NCI-H2196 treated with DMSO at 0.1 percent for 48 hours (cell line): ENCODE results near the gene HAND2.

Experiments
- DNase-seq: peaks from one replicate; lab custom pipeline; 2025; ENCODE audit not compliant: unreplicated experiment; lab: John Stamatoyannopoulos, UW

The HAND2 gene

GRCh38 chr4:173521467-173522159, 8.4 kb downstream of the HAND2 start:
- no peak for DNase-seq

DNA sequence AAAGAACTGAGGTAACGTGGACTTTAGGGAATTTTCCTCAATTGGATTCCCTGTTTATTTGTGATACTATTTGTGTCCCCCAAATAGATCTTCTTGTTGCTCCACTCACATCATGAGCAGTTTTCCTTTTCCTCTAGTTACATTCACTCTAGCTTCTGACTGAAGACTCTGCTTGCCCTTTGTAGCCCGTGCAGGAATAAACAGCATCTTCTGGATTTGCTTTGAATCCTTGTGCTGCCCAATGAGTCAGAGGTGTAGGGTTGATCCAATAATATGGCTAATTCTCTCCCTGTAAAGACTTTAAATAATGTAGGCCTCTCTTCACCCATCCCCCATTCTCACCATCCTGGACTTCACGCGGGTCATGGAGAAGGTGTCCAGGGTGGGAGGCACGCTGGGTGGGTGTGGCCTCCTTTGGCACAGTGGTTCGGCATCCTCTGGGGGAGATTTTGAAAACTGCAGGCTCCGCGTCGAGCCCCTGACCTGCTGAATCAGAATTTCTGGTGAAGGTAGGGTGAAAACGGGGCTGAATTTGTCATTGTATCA, 9.0 kb downstream of the HAND2 start:
- no peak for DNase-seq

DNA sequence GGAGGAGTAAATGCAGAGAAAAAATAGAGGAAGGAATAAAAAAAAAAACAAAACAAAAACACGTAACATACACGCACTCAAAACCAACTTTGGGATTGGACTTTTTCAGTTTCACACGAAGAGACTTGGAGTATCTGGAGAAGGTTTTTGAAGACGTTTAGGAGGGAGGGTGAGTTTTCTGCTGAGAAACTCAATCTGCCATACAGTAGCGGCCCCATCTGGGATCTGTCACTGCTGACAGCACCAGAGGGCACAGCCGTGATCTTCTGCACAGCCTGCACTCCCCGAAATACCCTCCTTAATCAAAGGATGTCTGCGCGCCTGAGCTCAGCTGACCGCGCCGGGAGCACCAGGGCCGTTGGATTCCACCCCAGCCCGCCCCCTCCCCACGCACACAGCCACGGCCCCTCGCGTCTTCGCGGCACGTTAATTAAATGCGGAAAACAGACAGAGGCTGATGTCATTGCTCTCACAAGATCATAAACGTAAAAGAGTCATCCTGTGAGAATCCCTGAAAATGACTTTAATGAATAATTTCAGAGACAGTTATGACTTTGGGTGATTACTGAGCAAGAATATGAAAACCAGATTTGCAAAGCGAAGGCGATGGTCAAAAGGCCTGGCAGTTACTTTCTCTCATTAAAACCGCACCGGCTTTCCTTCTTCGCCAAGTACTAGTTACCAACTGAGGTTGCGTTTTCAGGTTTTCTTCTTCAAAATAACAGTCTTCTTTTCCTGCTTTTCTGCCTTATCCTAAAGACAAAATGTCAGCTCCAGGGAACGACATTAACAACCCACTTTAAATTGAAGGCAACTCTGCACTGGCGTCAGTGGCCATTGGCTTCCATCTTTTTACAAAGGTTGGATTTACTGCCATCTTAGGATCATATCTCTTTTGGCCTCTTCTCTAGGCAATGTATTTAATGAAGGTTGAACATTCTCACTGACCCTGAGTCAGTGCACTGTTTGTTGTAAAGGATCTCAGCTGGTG, 10.6 kb downstream of the HAND2 start:
- no peak for DNase-seq

DNA sequence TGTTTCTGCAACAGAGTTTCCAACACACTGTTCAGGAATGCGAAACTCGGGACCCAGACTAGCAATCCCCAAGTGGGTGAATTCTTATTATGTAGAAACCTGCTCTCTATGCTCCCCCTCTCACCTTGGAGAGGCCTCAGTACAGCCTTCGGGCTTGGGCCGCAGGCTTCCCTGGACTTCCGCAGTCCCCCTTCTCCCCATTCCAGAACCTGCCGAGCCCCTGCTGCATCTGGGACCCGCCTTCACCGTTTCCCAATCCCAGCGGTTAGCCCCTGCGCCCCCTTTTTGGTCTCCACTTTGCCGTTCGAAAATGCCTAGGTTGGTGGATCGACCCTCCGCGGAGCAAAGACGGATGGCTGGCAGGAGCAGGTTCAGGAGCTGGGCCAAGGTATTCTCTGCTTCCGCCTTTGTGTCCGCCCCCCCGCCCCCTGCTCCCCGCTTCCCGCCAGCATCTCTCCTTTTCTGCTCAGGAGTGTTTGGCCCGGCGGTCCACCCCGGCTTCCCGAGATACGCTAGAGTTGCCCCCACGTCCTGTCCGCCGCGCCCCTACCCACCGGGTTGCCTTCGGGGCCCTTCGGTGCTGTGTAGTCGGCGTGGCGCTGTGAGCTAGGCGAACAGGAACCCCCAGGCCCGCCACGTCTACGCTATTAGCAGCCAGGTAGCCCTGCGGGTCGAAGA, 11.5 kb downstream of the HAND2 start:
- DNase-seq = no peak

- DNase-seq = no peak
Observed at GRCh38 chr4:173517781-173518424, 12.1 kb downstream of the HAND2 start.

DNA sequence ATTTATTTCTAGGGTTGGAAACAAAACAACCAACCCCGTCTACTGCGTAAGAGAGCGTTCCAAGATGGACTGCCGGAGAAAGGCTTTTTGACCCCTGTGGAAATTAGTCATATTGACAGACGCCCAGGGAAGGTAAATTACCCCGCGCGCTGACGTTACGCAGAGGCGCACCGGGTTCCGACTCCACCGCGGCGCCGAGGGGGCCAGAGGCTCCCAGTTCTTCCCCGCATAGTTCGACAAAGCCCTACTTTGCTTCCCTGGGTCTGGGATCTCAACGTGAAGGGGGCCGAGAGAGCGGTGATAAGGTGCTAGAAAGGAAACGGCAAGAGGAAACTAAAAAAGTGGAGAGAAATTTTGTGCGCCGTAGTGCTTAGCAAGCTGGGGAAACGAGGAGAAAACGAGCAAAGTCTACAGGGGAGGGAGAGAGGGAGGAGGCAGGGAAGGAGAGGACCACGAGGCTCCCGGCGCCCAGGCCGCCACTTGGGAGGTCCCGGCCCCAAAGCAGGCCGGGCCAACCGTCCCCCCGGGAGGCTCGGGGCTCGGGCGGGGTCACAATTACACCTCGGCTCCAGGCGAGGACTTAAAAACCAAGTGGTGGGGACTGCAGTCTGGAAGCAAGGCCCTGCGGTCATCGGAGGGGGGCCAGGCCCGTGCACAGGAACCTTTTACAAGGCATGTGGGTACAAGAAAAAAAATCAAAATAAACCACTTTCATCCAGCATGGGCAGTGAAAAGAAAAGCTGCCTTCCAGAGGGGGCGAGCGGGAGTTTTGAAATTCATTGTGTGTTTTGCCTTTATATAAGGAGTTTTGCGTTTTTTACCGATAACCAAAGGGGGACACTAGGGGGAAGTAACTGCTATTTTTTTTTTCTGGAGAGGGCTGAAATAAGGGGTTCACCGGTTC, 13.2 kb downstream of the HAND2 start:
- DNase-seq = no peak

DNA sequence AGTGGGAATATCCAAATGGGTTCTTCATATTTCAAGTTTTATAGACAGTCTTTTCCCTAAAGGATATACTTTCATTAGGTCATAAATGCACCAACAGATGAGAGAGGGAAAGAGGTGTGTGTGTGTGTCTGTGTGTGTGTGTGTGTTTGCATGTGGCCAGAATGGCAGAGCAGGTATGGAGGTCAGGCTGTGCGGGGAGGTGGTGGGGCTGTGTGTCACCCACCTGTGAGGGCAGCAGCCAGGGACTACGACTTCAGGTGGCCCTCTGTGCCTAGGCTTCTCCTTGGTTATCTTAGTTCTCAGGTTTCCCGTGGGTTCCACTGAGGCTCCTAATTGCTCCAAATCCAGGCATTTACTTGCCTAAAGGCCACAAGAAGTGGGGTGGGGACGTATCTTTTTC, 14.6 kb downstream of the HAND2 start:
- no peak for DNase-seq

- DNase-seq = no peak
Observed at GRCh38 chr4:173514641-173515217, 15.3 kb downstream of the HAND2 start.

- DNase-seq = no peak
Observed at GRCh38 chr4:173513651-173514050, 16.4 kb downstream of the HAND2 start.

- DNase-seq = no peak
Observed at GRCh38 chr4:173511787-173512361, 18.2 kb downstream of the HAND2 start.

DNA sequence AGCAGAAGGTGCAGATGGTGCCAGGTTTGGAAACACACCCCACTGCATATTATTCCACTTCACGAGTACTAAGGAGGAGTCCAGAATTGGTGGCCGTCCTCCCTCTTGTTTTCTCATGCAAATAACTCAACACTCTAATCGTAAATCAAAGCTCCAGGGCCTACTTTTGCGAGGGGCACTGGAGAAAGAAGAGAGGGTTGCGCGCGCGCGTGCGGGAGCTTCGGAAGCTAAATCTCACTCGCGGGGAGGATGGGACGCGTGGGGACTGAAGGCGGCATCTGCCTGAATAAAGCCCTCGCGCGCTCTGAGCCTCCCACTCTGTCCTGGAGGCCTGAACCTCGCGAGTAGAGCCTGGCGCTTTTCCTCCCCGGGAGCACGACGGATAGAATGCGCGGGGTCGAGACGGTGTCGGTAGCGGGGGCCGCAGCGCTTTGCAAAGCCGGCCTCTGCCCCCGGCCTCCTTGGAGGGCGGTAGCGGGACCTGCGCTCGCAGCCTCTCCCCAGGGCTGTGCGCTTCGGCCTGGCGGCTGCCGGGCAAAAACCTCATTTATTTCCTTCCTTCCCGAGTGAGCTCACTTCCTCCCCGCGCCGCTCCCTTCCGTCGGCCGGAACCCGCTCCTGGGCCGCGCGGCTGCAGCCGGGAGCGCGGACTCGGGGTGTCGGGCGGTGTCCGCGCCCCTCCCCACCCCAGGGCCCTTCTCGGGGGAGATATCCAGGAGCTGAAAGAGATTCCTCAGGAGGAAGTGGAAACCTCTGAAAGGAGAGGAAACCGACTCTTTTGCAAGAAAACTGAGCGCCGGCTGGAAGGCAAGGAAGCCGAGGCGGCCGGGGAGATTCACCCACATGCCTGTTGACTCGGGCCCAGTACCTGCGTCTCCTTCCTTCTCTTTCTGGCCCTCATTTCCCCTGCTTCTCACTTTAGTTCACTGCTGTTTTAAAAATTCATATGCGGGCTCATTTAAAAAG, 20.7 kb downstream of the HAND2 start:
- no peak for DNase-seq

DNA sequence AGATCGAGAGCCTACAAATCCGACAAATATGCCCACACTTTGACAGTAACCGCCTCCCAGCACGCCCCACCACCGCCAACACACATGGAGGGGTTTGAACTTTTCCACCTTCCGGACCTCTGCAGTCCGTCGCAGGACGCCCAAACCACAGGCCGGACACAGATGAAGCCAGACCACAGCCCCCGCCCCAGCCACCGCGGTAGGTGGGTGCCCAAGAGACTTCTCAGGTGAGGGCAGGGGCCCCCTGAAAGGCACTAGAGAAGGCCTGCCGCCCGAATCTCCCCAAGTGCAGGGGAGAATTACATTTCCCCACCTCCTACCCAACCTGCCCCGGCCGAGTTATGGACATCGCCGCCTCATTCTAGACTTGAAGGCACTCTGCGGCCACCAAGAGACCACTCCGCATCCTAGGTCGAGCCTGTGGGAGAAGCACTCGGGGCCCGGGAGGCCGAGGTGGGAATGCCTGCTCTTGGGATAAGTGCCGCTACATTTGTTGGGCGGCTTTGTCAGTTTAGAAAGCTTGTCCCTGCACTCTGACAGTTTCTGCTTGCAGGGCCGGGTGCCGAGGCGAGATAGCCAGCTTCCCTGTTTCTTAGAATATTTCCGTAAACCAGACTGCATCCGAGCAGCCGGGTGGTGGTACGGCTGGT, 21.5 kb downstream of the HAND2 start:
- no peak for DNase-seq

DNA sequence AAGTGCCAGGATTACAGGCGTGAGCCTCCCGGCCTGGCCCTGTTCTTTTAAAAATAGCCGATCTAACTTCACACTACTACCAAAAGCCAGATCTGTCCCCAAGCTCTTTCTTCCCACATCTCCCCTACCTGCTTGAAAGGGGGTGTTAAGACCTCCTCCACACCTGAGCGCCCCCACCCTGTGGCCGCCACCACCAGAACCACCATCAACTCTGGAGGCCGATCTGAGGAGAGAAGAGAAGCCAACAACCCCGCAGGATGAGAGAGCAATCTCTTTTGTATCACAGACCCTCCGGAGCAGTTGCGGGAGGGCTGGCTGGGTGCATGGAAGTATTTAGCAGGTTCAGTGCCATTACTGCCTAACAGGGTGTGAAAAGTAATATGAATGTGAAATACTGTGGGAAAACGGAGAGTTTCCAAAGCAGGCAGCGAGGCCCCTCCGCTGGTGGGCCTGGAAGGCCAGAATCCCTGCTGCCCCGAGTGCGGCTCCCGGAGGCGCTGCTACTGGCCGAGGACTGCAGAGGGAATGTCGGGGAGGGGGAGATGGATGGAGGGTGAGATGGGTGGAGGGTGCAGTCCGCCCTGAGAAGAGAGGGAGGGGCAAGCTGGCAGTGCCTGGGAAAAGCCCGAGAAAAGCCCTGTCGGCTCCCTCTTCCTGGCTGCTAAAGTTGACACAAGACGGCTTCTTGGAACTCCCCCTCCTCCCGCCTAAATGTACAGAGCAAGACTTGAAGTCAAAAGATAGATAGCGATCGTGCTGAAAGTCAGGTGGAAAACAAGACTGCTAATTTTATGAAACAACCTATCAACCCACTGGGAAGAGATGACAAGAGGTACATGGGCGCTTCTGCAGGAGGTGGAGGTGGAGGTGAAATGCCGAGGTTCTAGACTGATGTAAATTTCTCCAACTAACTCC, 22.3 kb downstream of the HAND2 start:
- no peak for DNase-seq

DNA sequence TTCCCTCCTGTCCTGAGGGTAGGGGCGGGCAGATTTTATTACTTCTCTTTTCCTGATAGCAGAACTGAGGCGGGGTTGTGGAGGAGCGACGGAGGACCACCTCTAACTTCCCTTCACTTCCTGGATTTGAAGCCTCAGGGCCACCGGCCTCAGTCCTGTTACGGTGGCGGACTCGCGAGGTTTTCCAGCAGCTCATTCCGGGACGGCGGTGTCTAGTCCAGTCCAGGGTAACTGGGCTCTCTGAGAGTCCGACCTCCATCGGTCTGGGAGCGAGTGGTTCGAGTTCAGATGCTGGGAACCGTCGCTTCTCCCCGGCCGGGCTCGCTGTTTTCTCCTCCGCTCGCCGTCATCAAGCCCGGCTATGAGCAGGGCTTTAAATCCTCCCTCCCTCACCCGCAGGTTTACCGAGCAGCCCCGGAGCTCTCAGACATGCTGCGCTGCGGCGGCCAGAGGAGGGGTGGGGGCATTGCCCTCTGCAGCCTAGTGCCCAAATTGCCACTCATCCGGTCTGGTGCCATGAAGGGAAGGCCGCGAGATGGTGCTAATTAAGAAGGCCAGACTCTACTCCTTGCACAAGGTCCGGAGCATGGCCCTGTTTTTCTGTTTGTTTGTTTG, 23.3 kb downstream of the HAND2 start:
- no peak for DNase-seq

DNA sequence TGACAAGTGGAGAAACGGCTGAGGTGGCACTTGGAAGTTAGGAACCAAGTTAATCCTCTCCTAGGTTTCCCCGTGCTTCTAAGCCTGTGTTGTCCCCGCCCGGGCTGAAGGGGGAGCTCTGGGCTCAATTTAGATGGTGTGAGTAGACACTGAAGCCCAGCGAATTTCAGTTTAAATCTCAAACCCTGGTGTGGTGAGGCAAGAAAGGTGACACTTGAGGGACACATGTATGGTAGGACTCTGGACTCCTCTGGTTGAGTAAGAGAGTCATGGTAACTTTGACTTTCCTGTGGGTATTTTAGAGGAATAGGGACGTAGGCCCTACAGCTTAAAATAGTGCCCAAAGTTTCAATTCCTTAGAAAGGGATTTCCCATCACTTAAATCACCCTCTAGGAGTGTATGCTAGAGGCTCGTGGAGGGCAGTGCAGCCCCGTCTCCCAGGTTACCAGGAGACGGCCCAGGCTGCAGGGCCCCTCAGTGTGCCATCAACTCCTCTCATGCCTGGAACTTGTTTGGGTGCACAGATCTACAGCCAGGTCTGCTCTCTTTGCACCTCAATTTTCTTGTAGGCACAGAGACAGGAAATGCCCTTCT, 24.0 kb downstream of the HAND2 start:
- no peak for DNase-seq

DNA sequence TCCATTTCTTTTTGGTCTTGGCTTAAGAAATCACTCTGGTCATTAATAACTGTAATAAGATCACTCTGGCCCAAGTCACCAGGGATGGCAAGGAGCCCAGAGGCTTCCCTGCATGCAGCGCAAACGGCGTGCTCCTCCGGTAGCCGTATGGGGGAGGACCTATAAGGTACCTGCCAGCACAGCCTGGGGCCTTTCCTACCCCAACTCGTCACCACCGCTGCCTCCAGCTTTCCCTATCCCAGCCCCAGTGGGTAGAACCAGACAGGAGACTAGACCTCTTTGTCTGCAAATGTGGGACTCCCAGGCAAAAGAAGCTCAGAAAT, 25.9 kb downstream of the HAND2 start:
- no peak for DNase-seq
